Loucy (cell line): Measurements from ENCODE around the gene IRF2BPL.

Experiments
- EZH2phosphoT487 ChIP-seq: fragments of 200-600 bp; IDR thresholded peaks from 2 replicates; pipeline ENCODE4 v1.6.1; 2018; ENCODE audit warnings: antibody characterized with exemption, mild to moderate bottlenecking, moderate library complexity, borderline replicate concordance
- TF ChIP-seq, protein P1 (sequence below): fragments of 200-600 bp; sonication (generic); conservative IDR thresholded peaks from 2 replicates; pipeline ENCODE4 v1.5.1; 2014; ENCODE audit warnings: mild to moderate bottlenecking, antibody characterized with exemption, low read length

DNA sequence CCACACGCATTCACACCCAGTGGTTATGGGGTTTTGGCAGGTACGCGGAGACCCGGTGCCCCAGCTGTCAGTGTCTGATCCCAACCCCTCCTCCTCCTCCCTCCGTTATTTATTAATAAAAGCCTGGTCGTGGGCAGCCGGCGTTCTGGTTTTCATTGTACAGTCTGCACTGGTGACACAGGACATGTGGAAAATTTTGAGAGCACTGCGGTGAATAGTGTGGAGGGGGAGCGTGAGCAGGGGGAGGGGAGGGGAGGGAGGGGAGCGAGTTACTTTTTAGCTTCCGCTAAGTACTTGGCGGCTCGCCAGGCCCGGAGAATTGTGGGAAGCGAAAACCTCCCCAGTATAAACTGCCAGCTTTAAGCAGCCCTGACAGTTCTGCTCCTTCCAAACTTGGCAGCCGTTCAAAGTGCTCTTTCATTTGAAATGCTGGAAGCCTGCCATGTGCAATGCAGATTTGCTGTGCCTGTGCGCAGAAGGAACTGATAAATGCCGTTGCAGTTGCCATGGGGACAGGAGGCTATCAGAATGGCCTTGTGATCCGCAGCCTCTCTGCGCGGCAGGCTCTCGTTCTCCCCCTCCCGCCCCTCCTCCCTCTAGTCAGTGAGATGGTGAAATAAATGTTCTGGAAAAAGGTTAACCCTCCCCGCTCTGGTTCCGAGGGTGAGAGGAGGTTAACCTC is 11.7 kb upstream of the IRF2BPL start:
- TF ChIP-seq, protein P1, sequence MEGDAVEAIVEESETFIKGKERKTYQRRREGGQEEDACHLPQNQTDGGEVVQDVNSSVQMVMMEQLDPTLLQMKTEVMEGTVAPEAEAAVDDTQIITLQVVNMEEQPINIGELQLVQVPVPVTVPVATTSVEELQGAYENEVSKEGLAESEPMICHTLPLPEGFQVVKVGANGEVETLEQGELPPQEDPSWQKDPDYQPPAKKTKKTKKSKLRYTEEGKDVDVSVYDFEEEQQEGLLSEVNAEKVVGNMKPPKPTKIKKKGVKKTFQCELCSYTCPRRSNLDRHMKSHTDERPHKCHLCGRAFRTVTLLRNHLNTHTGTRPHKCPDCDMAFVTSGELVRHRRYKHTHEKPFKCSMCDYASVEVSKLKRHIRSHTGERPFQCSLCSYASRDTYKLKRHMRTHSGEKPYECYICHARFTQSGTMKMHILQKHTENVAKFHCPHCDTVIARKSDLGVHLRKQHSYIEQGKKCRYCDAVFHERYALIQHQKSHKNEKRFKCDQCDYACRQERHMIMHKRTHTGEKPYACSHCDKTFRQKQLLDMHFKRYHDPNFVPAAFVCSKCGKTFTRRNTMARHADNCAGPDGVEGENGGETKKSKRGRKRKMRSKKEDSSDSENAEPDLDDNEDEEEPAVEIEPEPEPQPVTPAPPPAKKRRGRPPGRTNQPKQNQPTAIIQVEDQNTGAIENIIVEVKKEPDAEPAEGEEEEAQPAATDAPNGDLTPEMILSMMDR: no peak
- no peak for TF ChIP-seq EZH2phosphoT487
